Fibroblast of lung (primary cell): Measurements from ENCODE around the gene JPH3. TPM values are rescaled to one million over a fixed set of nuclear protein-coding genes. Genes with fewer than 3 reads are reported as not detected.

Source experiments
- DNase-seq, 2 donors: peaks; one replicate each; pipeline versions ENCODE4 v3.0.0 to v3.0.0-alpha.2; 2010; ENCODE audit warnings: low read depth in 2 of 2
- H2AFZ ChIP-seq: 2 replicates; pipeline ENCODE4 v1.5.1; 2012; ENCODE audit warnings: low read length, control low read depth, inconsistent platforms
- H3K27ac ChIP-seq: 2 replicates; pipeline ENCODE4 v1.5.1; 2011; ENCODE audit warnings: low read length, control low read depth; ENCODE audit not compliant: insufficient read depth
- H3K27me3 ChIP-seq: 2 replicates; pipeline ENCODE4 v1.5.1; 2011; ENCODE audit warnings: mild to moderate bottlenecking, low read length; ENCODE audit not compliant: control insufficient read depth, insufficient read depth
- H3K36me3 ChIP-seq: 2 replicates; pipeline ENCODE4 v1.5.1; 2011; ENCODE audit warnings: low read length; ENCODE audit not compliant: control insufficient read depth, insufficient read depth
- H3K4me1 ChIP-seq: 2 replicates; pipeline ENCODE4 v1.5.1; 2011; ENCODE audit warnings: low read length; ENCODE audit not compliant: control insufficient read depth, insufficient read depth; ENCODE audit errors: extremely low read depth
- H3K4me2 ChIP-seq: 2 replicates; pipeline ENCODE4 v1.5.1; 2011; ENCODE audit warnings: low read length, control low read depth; ENCODE audit not compliant: insufficient read depth; ENCODE audit errors: extremely low read depth
- H3K4me3 ChIP-seq, 4 experiments: fragments of 200-600 bp in 1 of 4; sonication (generic) in 1 of 4; replicated peaks in 1 of 4; 2 replicates each; pipeline ENCODE4 v1.5.1; 2011 to 2016; ENCODE audit warnings: low read length in 4 of 4, low read depth in 3 of 4, mild to moderate bottlenecking in 3 of 4, control low read depth in 2 of 4, inconsistent platforms in 1 of 4, mixed read lengths in 1 of 4; ENCODE audit not compliant: insufficient read depth in 1 of 4; ENCODE audit errors: control extremely low read depth in 1 of 4
- H3K79me2 ChIP-seq: 2 replicates; pipeline ENCODE4 v1.5.1; 2012; ENCODE audit warnings: mild to moderate bottlenecking, low read length, inconsistent platforms; ENCODE audit not compliant: control insufficient read depth, insufficient read depth
- H3K9ac ChIP-seq: 2 replicates; pipeline ENCODE4 v1.5.1; 2011; ENCODE audit warnings: mild to moderate bottlenecking, low read length, control low read depth; ENCODE audit not compliant: insufficient read depth
- H3K9me3 ChIP-seq: 2 replicates; pipeline ENCODE4 v1.5.1; 2012; ENCODE audit warnings: low read depth, low read length; ENCODE audit not compliant: control insufficient read depth, insufficient read depth
- H4K20me1 ChIP-seq: 2 replicates; pipeline ENCODE4 v1.5.1; 2011; ENCODE audit warnings: low read length; ENCODE audit not compliant: control insufficient read depth, insufficient read depth; ENCODE audit errors: extremely low read depth
- CTCF ChIP-seq, 2 donors: IDR thresholded peaks in 1 of 2; conservative IDR thresholded peaks in 1 of 2; 1 replicate in 1 of 2; 2 replicates in 1 of 2; pipeline ENCODE4 v1.5.1; 2011 to 2012; ENCODE audit warnings: low read length in 2 of 2, control low read depth in 1 of 2, inconsistent platforms in 1 of 2, low read depth in 1 of 2, mild to moderate bottlenecking in 1 of 2
- EZH2 ChIP-seq: IDR thresholded peaks from 2 replicates; pipeline ENCODE4 v1.5.1; 2012; ENCODE audit warnings: low read length, control low read depth, mild to moderate bottlenecking; ENCODE audit errors: missing control alignments
- polyA plus RNA-seq, 2 donors: library from polyadenylated mRNA; depleted of rRNA in 1 of 2; stranded (reverse) in 1 of 2; unstranded in 1 of 2; fragments of >200 nt; gene quantifications; 2 replicates each; pipeline ENCODE4 v1.2.1, GENCODE V29; 2011 to 2012; ENCODE audit warnings: missing spikeins in 1 of 2
- total RNA-seq: library from RNA; depleted of rRNA; stranded (reverse); fragments of >200 nt; gene quantifications from 2 replicates; pipeline ENCODE4 v1.2.1, GENCODE V29; 2014

The JPH3 gene
- total and polyA plus RNA-seq, 2 donors (not counting 1 experiment from before 2014, with no cell fraction given) = 0.01 TPM; not detected in 1

GRCh38 chr16:87735270-87736007 is 133.1 kb downstream of the JPH3 start:
- DNase-seq = no peak

GRCh38 chr16:87736008-87736382 is 133.7 kb downstream of the JPH3 start:
- no peak overlapping the region for H3K4me2 ChIP-seq
- H3K9me3 ChIP-seq = no peaks in the 10 kb centered on the region
- peaks cover 3% of the 10 kb centered on the region for H3K36me3 ChIP-seq
- peaks cover 5% of the 10 kb centered on the region for H3K4me1 ChIP-seq
- TF ChIP-seq EZH2 (no peak), CTCF (conservative IDR thresholded peaks at IDR 0.05 in 1 of 2, IDR thresholded peaks at IDR 0.05 in 1 of 2; ENCODE audit: low read depth in 1 of 2, low read length in 2 of 2) (no peak)
- no peaks in the 10 kb centered on the region for H3K79me2 ChIP-seq
- H2AFZ ChIP-seq = no peak overlapping the region
- H3K4me3 ChIP-seq = no peak overlapping the region
- no peaks in the 10 kb centered on the region for H3K27me3 ChIP-seq
- no peak overlapping the region for H3K9ac ChIP-seq
- no peaks in the 10 kb centered on the region for H4K20me1 ChIP-seq
- DNase-seq = no peak
- H3K27ac ChIP-seq = no peak overlapping the region

More at GRCh38 chr16:87735270-87736007, 133.1 kb downstream of the JPH3 start:
- Histone ChIP-seq H3K4me1 (peaks cover 3% of the 10 kb centered on the region), H3K27ac (no peak overlapping the region), H2AFZ (no peak overlapping the region), H3K9ac (no peak overlapping the region), H4K20me1 (no peaks in the 10 kb centered on the region), H3K9me3 (no peaks in the 10 kb centered on the region), H3K79me2 (no peaks in the 10 kb centered on the region), H3K4me2 (no peak overlapping the region), H3K27me3 (no peaks in the 10 kb centered on the region), H3K4me3 (no peak overlapping the region), H3K36me3 (peaks cover 3% of the 10 kb centered on the region)
- TF ChIP-seq EZH2 = no peak

GRCh38 chr16:87739801-87740200 is 137.5 kb downstream of the JPH3 start:
- Histone ChIP-seq H3K4me2 (no peak overlapping the region), H3K36me3 (peaks cover 5% of the 10 kb centered on the region), H4K20me1 (no peaks in the 10 kb centered on the region), H3K9me3 (no peaks in the 10 kb centered on the region), H2AFZ (no peak overlapping the region), H3K27me3 (no peaks in the 10 kb centered on the region), H3K27ac (no peak overlapping the region), H3K4me3 (no peak overlapping the region), H3K4me1 (peaks cover 5% of the 10 kb centered on the region), H3K9ac (peak overlapping the region; percentile 1), H3K79me2 (no peaks in the 10 kb centered on the region)
- DNase-seq = no peak
- TF ChIP-seq EZH2 (no peak), CTCF (conservative IDR thresholded peaks at IDR 0.05 in 1 of 2, IDR thresholded peaks at IDR 0.05 in 1 of 2; ENCODE audit: low read depth in 1 of 2, low read length in 2 of 2) (no peak)
